Measurements from ENCODE around the gene NAV3. TPM values are rescaled to one million over a fixed set of nuclear protein-coding genes. Genes with fewer than 3 reads are reported as not detected.

Gene NAV3
- polyA plus RNA-seq, 1 of the 3 experiments (the other 2 are of a cell fraction): 10.5 TPM

- Histone ChIP-seq H3K4me2 (no peak overlapping the region), H3K4me3 (ENCODE audit: low read depth in 2 of 2, low read length in 1 of 2) (no peak overlapping the region), H3K36me3 (replicated peaks in 1 of 2; ENCODE audit: control insufficient read depth in 1 of 2, insufficient read depth in 2 of 2, low read length in 1 of 2) (peaks cover 7 to 54% of the 10 kb centered on the region in 2 experiments), H3F3A (replicated peaks; ENCODE audit: insufficient read depth) (peaks cover 25% of the 10 kb centered on the region), H3K9ac (no peak overlapping the region), H3K27ac (ENCODE audit: low read depth in 2 of 2, low read length in 1 of 2) (peak overlapping the region; percentile 74 to 85), H3K79me2 (ENCODE audit: insufficient read depth) (no peaks in the 10 kb centered on the region), H3K9me3 (no peaks in the 10 kb centered on the region), H3K9me2 (no peaks in the 10 kb centered on the region), H3K4me1 (ENCODE audit: control insufficient read depth in 1 of 2, insufficient read depth in 2 of 2, low read depth in 1 of 2, low read length in 1 of 2) (peaks cover 5 to 23% of the 10 kb centered on the region in 2 experiments; a peak in 2 of 4 replicates), H4K20me1 (ENCODE audit: insufficient read depth) (no peaks in the 10 kb centered on the region), H2AFZ (ENCODE audit: low read depth) (no peak overlapping the region), H3K27me3 (ENCODE audit: insufficient read depth) (no peaks in the 10 kb centered on the region)
- DNase-seq: no peak
- ChIA-PET CTCF (interaction anchor here (0.9 to 1.5 kb wide), 2 partner anchors 46 to 200 kb away, joined by 3 read pairs; no protein-coding TSS in a partner anchor), POLR2A (no interaction called here)
- 38% methylated on average over 2 of the region's 2 CpGs for WGBS (ENCODE audit: low lambda C conversion rate)
- peak; percentile 86 for TF ChIP-seq PBX3 (IDR thresholded peaks at IDR 0.05)
- TF ChIP-seq YY1 (IDR thresholded peaks at IDR 0.05; ENCODE audit: low read depth): no peak
- no peak for TF ChIP-seq USF2 (IDR thresholded peaks at IDR 0.05; ENCODE audit: borderline replicate concordance, low read depth, low read length)
- TF ChIP-seq TEAD4 (IDR thresholded peaks at IDR 0.05; ENCODE audit: borderline replicate concordance, insufficient read depth): peak; percentile 61; the same call in 1 of the 2 replicates
- peak; percentile 52; the same call in 1 of the 2 replicates for TF ChIP-seq FOSL2 (IDR thresholded peaks at IDR 0.05; ENCODE audit: borderline replicate concordance, low read depth)
- TF ChIP-seq SIN3A (IDR thresholded peaks at IDR 0.05; ENCODE audit: borderline replicate concordance, low read depth, low read length): no peak
- peak; percentile 31; the same call in 1 of the 2 replicates for TF ChIP-seq POLR2AphosphoS5 (IDR thresholded peaks at IDR 0.05; ENCODE audit: low read depth, low read length)
- TF ChIP-seq SMC3 (IDR thresholded peaks at IDR 0.05; ENCODE audit: low read depth, low read length): no peak
- no peak; the same call in 1 of the 2 replicates for TF ChIP-seq RXRA (IDR thresholded peaks at IDR 0.05; ENCODE audit: borderline replicate concordance, low read depth)
- no peak for TF ChIP-seq MAX (IDR thresholded peaks at IDR 0.05; ENCODE audit: low read depth)
- TF ChIP-seq MXI1 (IDR thresholded peaks at IDR 0.05; ENCODE audit: low read depth, low read length): no peak
- peak; percentile 77; the same call in 1 of the 2 replicates for TF ChIP-seq FOXM1 (IDR thresholded peaks at IDR 0.05; ENCODE audit: low read depth)
- TF ChIP-seq EP300 (IDR thresholded peaks at IDR 0.05; ENCODE audit: borderline replicate concordance in 1 of 2, low read depth in 1 of 2, low read length in 1 of 2): peak; percentile 69 to 82; a peak in 3 of 4 replicates
- 0 out of 2 replicates have a peak, but pooled peaks have one; percentile 48 for TF ChIP-seq ZBTB33 (IDR thresholded peaks at IDR 0.05; ENCODE audit: borderline replicate concordance, low read depth)
- TF ChIP-seq NFIC (IDR thresholded peaks at IDR 0.05; ENCODE audit: borderline replicate concordance): peak; percentile 66
- no peak for TF ChIP-seq USF1 (IDR thresholded peaks at IDR 0.05; ENCODE audit: borderline replicate concordance, low read depth)
- peak; percentile 97 for TF ChIP-seq TCF12 (IDR thresholded peaks at IDR 0.05)
- no peak for TF ChIP-seq GABPA (IDR thresholded peaks at IDR 0.05; ENCODE audit: low read depth)
- TF ChIP-seq JUND (IDR thresholded peaks at IDR 0.05): peak; percentile 73
Observed at GRCh38 chr12:78192979-78193378, 362.3 kb downstream of the NAV3 start.
